ENCODE measurements around the gene INA.

DNA sequence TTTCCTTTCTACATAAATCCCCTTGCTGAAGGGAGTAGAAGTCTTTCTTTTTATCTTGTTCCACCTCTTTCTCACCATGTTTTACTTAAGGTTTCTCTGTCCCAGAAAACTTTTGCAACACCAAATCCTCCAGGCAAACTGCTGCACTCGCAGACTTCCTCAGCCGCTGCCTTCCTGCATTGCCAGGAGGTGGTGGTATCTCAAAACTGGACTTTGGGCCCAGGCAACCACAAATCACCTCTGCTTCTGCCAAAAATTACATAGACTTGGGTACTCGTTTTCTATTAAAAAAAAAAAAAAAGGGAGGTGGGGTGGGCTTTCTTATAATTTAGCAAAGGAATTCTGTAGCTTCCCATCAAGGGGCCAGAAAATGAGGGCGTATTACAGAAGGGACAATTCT, 14.7 kb downstream of the INA start:
- TF ChIP-seq, protein P1, sequence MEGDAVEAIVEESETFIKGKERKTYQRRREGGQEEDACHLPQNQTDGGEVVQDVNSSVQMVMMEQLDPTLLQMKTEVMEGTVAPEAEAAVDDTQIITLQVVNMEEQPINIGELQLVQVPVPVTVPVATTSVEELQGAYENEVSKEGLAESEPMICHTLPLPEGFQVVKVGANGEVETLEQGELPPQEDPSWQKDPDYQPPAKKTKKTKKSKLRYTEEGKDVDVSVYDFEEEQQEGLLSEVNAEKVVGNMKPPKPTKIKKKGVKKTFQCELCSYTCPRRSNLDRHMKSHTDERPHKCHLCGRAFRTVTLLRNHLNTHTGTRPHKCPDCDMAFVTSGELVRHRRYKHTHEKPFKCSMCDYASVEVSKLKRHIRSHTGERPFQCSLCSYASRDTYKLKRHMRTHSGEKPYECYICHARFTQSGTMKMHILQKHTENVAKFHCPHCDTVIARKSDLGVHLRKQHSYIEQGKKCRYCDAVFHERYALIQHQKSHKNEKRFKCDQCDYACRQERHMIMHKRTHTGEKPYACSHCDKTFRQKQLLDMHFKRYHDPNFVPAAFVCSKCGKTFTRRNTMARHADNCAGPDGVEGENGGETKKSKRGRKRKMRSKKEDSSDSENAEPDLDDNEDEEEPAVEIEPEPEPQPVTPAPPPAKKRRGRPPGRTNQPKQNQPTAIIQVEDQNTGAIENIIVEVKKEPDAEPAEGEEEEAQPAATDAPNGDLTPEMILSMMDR (IDR thresholded peaks at IDR 0.05), result no peak
- no peak for TF ChIP-seq POLR2A (IDR thresholded peaks at IDR 0.05)
- no peak for TF ChIP-seq EP300 (IDR thresholded peaks at IDR 0.05)

Data from tibial nerve (tissue), 4 donors.